Spleen (tissue), 11 donors: ENCODE measurements around the gene KCNAB1. TPM values are rescaled to one million over a fixed set of nuclear protein-coding genes. Genes with fewer than 3 reads are reported as not detected.

ENCODE experiments used
- DNase-seq: peaks from one replicate; pipeline ENCODE4 v3.0.0-alpha.2; 2020
- H3K27ac ChIP-seq, 8 donors: fragments of 200-600 bp; sonication (generic) in 7 of 8; 1 replicate in 4 of 8; 2 replicates in 4 of 8; pipeline versions ENCODE4 v1.5.0 to v1.8.0; 2016 to 2021; ENCODE audit warnings: inconsistent platforms in 4 of 8, mild to moderate bottlenecking in 4 of 8, moderate library complexity in 1 of 8
- H3K27me3 ChIP-seq, 7 donors: fragments of 200-600 bp; sonication (generic) in 6 of 7; replicated peaks in 1 of 7; 1 replicate in 4 of 7; 2 replicates in 3 of 7; pipeline versions ENCODE4 v1.5.0 to v1.8.0; 2016 to 2021; ENCODE audit warnings: inconsistent platforms in 3 of 7, mild to moderate bottlenecking in 1 of 7
- H3K36me3 ChIP-seq, 6 donors: fragments of 200-600 bp; sonication (generic) in 5 of 6; 1 replicate in 4 of 6; 2 replicates in 2 of 6; pipeline versions ENCODE4 v1.5.0 to v1.8.0; 2016 to 2021; ENCODE audit warnings: inconsistent platforms in 2 of 6
- H3K4me1 ChIP-seq, 6 donors: fragments of 200-600 bp; sonication (generic) in 5 of 6; 1 replicate in 3 of 6; 2 replicates in 3 of 6; pipeline versions ENCODE4 v1.5.0 to v1.8.0; 2016 to 2021; ENCODE audit warnings: inconsistent platforms in 3 of 6
- H3K4me3 ChIP-seq, 8 donors: fragments of 200-600 bp; sonication (generic) in 7 of 8; 1 replicate in 4 of 8; 2 replicates in 4 of 8; pipeline versions ENCODE4 v1.5.0 to v1.8.0; 2016 to 2021; ENCODE audit warnings: inconsistent platforms in 4 of 8, mild to moderate bottlenecking in 4 of 8, moderate library complexity in 2 of 8
- H3K9me3 ChIP-seq, 8 donors: fragments of 200-600 bp; sonication (generic) in 7 of 8; 1 replicate in 4 of 8; 2 replicates in 4 of 8; pipeline versions ENCODE4 v1.5.0 to v1.8.0; 2016 to 2021; ENCODE audit warnings: inconsistent platforms in 4 of 8
- CTCF ChIP-seq, 11 experiments: fragments of 200-600 bp in 7 of 11; fragments of 450-650 bp in 4 of 11; sonication (generic) in 4 of 11; IDR thresholded peaks in 8 of 11; conservative IDR thresholded peaks in 3 of 11; 1 replicate in 7 of 11; 2 replicates in 4 of 11; pipeline versions ENCODE4 v1.4.0 to v1.8.0; 2016 to 2021; ENCODE audit warnings: antibody characterized with exemption in 11 of 11, inconsistent platforms in 4 of 11, mild to moderate bottlenecking in 1 of 11
- POLR2A ChIP-seq, 3 donors: fragments of 450-650 bp; IDR thresholded peaks; one replicate each; pipeline ENCODE4 v1.5.1; 2017; ENCODE audit warnings: antibody characterized with exemption in 3 of 3, mild to moderate bottlenecking in 1 of 3
- POLR2AphosphoS5 ChIP-seq, 3 donors: sonication (generic); formaldehyde crosslinking; IDR thresholded peaks; one replicate each; pipeline ENCODE4 v1.5.1; 2017; ENCODE audit warnings: antibody characterized with exemption in 3 of 3
- WGBS, 5 donors: extraction: QIAGEN DNeasy Blood & Tissue Kit in 3 of 5; methylation state at CpG; one replicate each; pipeline versions ENCODE4 v1.1.5 to v1.1.7; 2013 to 2018; 5-methylcytosine and 5-hydroxymethylcytosine counted together
- intact Hi-C: fragments of 100-400 bp; cut with DNase I; formaldehyde crosslinking; loops from one replicate; pipeline ENCODE4 v1.15.0; 2023; ENCODE audit warnings: low total_unique reads
- polyA plus RNA-seq, 3 donors: library from polyadenylated mRNA; stranded (reverse); fragments of 200-250 nt; gene quantifications; one replicate each; pipeline ENCODE4 v1.2.1, GENCODE V29; 2013
- total RNA-seq, 7 donors: library from RNA; depleted of rRNA in 3 of 7; stranded (reverse); fragments of >200 nt in 3 of 7; fragmentation: NEBNext Ultra II Directional in 4 of 7; extraction: Animal tissue kit (Norgen Biotek cat#: 25700) in 4 of 7; gene quantifications; one replicate each; pipeline versions ENCODE4 v1.1.0 to v1.2.1, GENCODE V29; 2016 to 2021
- donor health status: healthy with polysubstance abuse.
- donor health status: DM: no; HTN: no; CAD: no; lungs with moderate emphysema.
- donor health status: DM: no; HTN: no; CAD: no.
- donor health status: Bipolar disorder and iron deficiency.
- donor health status: healthy.
- donor health status: DM: no; HTN: no; CAD: no.
- donor health status: DM: yes; HTN: yes; CAD: no.

Gene KCNAB1
- total and polyA plus RNA-seq, 10 donors: 0.59 to 10.5 (median 6.3) TPM

- H3K4me3 ChIP-seq: no peak overlapping the region
- no peak for DNase-seq
- no peaks in the 10 kb centered on the region for H3K36me3 ChIP-seq
- H3K4me1 ChIP-seq: peaks cover 0 to 6% (median 3%) of the 10 kb centered on the region in 6 donors
- 89 to 99% (median 96%) methylated on average over 2 of the region's 2 CpGs for WGBS, 5 donors
- peaks cover 0 to 9% (median 0%) of the 10 kb centered on the region in 7 donors for H3K27me3 ChIP-seq
- no peaks in the 10 kb centered on the region for H3K9me3 ChIP-seq
- no peak overlapping the region for H3K27ac ChIP-seq
- intact Hi-C loops: loop anchor here (10.0 kb wide), 1 partner anchor 361 kb away; no protein-coding TSS in a partner anchor
- TF ChIP-seq CTCF (IDR thresholded peaks at IDR 0.05 in 8 of 11, conservative IDR thresholded peaks at IDR 0.05 in 3 of 11) (no peak), POLR2A (IDR thresholded peaks at IDR 0.05) (no peak), POLR2AphosphoS5 (IDR thresholded peaks at IDR 0.05) (no peak)
These were observed 23.7 kb downstream of the KCNAB1 start for GRCh38 chr3:156144060-156144459.

DNA sequence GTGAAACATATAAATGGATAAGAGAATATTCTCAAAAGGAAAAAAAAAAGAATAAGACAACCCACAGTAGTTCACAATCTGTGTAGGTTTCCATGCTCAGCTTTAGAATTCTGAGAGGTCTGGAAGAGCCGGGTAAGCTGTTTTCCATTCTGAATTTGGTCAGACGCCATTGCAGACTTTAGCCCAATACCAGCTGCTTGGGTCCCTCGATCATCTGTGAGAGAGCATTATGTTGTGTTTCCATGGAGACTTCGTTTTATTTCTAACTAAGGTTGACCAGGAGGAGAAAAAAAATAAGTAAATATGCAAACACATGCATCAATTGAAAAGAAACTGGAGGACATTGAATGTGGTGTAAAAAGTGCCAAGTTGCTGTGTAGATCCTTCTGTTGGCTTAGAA is 25.5 kb downstream of the KCNAB1 start:
- TF ChIP-seq CTCF (IDR thresholded peaks at IDR 0.05 in 8 of 11, conservative IDR thresholded peaks at IDR 0.05 in 3 of 11) (no peak), POLR2A (IDR thresholded peaks at IDR 0.05) (no peak)
- H3K27ac ChIP-seq: no peak overlapping the region
- H3K4me1 ChIP-seq: peaks cover 0 to 18% (median 8%) of the 10 kb centered on the region in 6 donors
- peaks cover 0 to 9% (median 0%) of the 10 kb centered on the region in 7 donors for H3K27me3 ChIP-seq
- no peak for DNase-seq
- no peaks in the 10 kb centered on the region for H3K9me3 ChIP-seq
- intact Hi-C loops: loop anchor here (10.0 kb wide), 1 partner anchor 359 kb away; no protein-coding TSS in a partner anchor
- 76 to 86% (median 84%) methylated on average over 4 of the region's 4 CpGs for whole genome bisulfite sequencing, 5 donors
- no peak overlapping the region for H3K4me3 ChIP-seq
- no peaks in the 10 kb centered on the region for H3K36me3 ChIP-seq

DNA sequence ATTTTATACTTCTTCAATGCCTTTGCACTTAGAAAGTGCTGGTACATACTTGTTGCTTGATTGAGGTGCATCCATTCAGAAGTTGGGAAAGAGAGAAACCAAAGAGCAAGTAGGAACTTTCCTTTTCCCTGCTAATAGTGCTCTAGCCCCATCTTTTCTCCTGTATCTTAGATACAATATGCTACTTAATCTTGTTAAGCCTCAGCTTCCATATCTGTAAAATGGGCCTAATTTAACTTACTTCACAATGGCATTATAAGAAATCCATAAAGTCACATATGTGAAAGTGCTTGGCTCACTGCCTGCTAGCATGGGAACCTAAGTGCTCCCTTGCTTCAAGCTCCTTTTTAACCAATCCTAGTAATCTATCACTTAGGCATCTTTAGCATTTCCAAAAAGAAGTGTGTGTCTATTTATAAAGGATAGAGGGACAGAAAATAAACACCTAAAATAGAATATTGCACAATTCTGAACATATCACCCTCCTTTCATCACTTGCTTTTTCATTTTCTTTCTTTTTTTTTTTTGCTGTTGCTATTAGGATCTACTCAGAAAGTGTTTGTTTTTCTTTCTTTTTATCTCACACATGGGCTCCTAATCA is 28.1 kb downstream of the KCNAB1 start:
- Histone ChIP-seq H3K4me1 (peaks cover 0 to 18% (median 8%) of the 10 kb centered on the region in 6 donors), H3K4me3 (no peak overlapping the region), H3K27me3 (peaks cover 0 to 9% (median 0%) of the 10 kb centered on the region in 7 donors), H3K27ac (peak overlapping the region in 1 of 8 donors; percentile 22), H3K36me3 (no peaks in the 10 kb centered on the region), H3K9me3 (no peaks in the 10 kb centered on the region)
- intact Hi-C loops: loop anchor here (10.0 kb wide), 1 partner anchor 356 kb away; no protein-coding TSS in a partner anchor
- DNase-seq: no peak
- no peak for TF ChIP-seq POLR2A (IDR thresholded peaks at IDR 0.05)
- TF ChIP-seq POLR2AphosphoS5 (IDR thresholded peaks at IDR 0.05): no peak
- no peak for TF ChIP-seq CTCF (IDR thresholded peaks at IDR 0.05 in 8 of 11, conservative IDR thresholded peaks at IDR 0.05 in 3 of 11)

- TF ChIP-seq POLR2AphosphoS5 (IDR thresholded peaks at IDR 0.05) (no peak), CTCF (IDR thresholded peaks at IDR 0.05 in 8 of 11, conservative IDR thresholded peaks at IDR 0.05 in 3 of 11) (no peak), POLR2A (IDR thresholded peaks at IDR 0.05) (no peak)
- peaks cover 0 to 9% (median 0%) of the 10 kb centered on the region in 7 donors for H3K27me3 ChIP-seq
- H3K27ac ChIP-seq: peak overlapping the region in 1 of 8 donors; percentile 22
- DNase-seq: no peak
- no peaks in the 10 kb centered on the region for H3K36me3 ChIP-seq
- H3K4me3 ChIP-seq: no peak overlapping the region
- H3K9me3 ChIP-seq: no peaks in the 10 kb centered on the region
- 9 to 15% (median 12%) methylated on average over 8 of the region's 8 CpGs for WGBS, 5 donors
- H3K4me1 ChIP-seq: peaks cover 0 to 18% (median 8%) of the 10 kb centered on the region in 6 donors
- intact Hi-C loops: loop anchor here (10.0 kb wide), 1 partner anchor 356 kb away; no protein-coding TSS in a partner anchor
These were observed 28.6 kb downstream of the KCNAB1 start for GRCh38 chr3:156148946-156149381.
